Measurements from ENCODE around the gene UGT1A9.
"Not testable (repeated sequence)": the region's sequence is repeated elsewhere in the genome, so short reads cannot be mapped to it uniquely, and the experiment has no call there.

The UGT1A9 gene

GRCh38 chr2:233681521-233682099 lies 9.9 kb downstream of the UGT1A9 start, which contains the start of gene UGT1A7:
UGT1A7 (plus strand) TSS chr2:233681901; CDS start chr2:233681938, 37 bp downstream.
- no peak for DNase-seq

- no peak for DNase-seq
Measured at GRCh38 chr2:233684640-233685039, 12.9 kb downstream of the UGT1A9 start.

- no peak for DNase-seq
Measured at GRCh38 chr2:233686928-233687327, 15.2 kb downstream of the UGT1A9 start.

DNA sequence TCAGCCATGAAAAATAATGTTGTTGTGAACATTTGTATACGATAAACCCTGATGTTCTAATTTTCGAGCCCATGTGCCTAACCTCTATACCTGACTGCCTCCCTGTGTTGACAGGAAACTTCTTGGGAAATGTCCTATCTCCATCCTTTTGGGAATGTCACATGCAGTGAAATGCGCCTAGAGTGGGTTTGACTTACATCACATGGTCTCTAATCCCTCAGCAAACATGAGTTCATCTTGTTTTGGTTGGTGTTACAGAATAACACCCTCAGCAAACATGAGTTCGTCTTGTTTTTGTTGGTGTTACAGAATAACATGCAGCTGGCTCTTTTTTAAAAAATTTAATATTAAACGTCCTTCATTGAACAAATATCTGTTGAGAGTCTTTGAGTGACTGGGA lies 16.6 kb downstream of the UGT1A9 start:
- DNase-seq = no peak

DNA sequence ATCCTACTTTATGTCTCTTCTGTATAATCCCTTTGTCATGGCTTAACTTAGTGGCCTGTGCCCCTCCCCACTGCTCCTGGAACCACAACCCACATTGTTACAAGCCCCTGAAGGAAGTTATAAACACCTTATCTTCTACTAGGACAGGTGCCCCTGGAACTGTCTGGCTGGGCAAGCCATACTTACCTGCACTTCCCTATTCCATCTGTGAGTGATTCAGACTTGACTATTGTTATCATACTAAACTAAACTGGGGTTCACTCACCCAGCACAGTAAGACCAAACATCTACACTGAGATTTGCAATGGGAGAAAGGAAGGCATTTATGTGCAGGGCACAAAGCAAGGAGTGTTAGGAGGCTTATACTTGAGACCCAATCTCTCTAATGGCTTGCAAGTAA lies 17.3 kb downstream of the UGT1A9 start:
- no peak for DNase-seq

GRCh38 chr2:233689501-233689900 lies 17.8 kb downstream of the UGT1A9 start:
- DNase-seq = no peak

DNA sequence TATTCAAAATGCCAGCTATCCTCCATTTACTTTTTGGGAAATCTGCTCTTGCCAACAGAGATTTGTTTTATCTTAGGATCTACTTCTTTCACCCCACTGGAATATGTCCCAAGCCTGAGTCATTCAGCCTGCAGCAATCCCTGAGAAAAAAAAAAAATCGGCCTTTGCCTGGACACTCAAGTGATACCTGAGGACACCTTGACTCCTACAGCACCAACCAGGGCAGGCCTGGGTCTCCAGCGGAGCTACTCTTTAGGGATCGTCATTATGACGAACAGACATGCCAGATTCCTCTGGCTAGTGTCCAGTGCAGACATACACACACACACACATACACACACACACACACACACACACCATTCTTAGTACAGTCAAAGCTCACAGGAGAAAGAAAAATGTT lies 18.7 kb downstream of the UGT1A9 start:
- DNase-seq = no peak

GRCh38 chr2:233691443-233692433 lies 20.0 kb downstream of the UGT1A9 start:
- no peak for DNase-seq

DNA sequence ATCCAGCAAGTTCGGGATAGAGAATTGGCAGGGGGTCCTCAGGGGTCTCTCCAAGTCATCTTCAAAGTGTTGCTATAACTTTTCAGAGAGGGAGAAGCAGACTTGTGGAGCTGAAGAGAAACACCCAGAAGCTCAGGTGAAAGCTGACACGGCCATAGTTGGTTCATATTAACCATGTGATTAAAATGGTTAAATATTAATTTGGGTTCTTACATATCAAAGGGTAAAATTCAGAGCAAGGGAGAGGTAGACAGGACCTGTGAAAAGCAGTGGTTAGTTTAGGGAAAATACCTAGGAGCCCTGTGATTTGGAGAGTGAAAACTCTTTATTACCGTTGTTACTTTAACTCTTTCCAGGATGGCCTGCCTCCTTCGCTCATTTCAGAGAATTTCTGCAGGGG lies 20.9 kb downstream of the UGT1A9 start, which contains the start of gene UGT1A6:
Gene UGT1A6, plus strand, starts transcription at position 243 of the 400 bp plus-strand sequence. Its CDS starts 115 bp downstream, at position 358.
- DNase-seq = no peak

DNA sequence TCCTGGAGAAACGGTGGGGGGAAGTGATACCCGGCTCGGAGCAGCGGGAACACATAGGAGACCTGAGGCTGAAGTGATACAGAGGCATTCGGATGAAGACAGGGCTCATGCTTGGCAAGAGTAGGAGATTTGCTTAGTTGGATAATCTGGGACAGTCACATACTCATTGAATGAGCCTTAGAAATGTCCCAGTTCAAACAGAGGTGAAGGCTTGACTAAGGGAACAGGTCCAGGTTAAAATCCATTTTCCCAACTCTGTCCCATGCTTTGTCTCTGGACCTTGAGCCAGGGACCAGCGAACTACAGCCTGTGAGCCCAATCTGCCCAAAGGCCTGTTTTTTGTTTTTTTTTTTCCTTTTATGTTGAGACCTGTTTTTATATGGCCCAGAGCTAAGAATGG lies 22.3 kb downstream of the UGT1A9 start:
- no peak for DNase-seq

DNA sequence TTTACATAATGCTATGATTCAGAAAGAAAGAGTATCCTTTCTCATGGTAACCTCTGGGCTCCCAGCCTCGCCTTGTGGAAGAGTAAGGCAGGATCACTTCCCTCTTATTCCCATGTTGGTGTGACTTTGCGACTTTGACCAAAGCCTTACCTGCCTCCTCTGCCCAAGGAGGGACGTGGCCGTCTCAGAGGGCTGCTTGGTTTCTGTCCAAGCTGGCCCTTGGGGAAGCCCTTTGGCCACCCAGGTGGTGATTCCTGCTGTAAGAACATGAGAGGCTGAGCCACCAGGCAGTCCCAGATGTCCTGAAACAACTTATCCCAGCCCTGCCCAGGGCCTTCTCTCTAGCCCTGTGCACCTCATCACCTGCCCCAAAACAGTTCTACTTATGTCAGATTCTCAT lies 27.0 kb downstream of the UGT1A9 start:
- no peak for DNase-seq

DNA sequence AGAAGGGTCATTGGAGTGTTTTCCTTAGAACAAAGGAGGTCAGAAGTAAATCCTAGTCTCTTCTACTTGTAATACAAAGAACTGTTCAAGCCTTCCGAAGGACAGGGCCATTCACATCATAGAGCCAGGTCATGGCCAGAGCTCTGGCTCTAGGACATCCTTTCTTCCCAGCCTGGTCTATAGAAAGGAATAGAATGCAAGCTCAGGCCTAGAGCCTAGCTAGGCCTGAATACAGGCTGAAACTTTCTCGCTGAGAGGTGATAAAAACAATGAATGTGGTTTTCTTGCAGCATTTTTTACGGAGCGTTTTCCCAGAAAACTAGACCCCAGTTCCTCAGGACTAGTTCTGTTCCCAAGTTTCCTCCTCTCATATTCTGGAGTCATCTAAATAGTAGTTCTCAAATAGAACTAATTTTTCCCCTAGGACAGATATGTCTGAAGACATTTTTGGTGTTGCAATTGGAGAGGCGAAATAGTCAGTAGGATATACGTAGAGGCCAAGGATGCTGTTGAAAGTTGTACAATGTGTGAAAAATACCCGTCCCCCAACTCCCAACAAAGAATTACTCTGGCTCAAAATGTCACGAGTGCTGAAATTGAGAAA lies 27.8 kb downstream of the UGT1A9 start:
- no peak for DNase-seq

DNA sequence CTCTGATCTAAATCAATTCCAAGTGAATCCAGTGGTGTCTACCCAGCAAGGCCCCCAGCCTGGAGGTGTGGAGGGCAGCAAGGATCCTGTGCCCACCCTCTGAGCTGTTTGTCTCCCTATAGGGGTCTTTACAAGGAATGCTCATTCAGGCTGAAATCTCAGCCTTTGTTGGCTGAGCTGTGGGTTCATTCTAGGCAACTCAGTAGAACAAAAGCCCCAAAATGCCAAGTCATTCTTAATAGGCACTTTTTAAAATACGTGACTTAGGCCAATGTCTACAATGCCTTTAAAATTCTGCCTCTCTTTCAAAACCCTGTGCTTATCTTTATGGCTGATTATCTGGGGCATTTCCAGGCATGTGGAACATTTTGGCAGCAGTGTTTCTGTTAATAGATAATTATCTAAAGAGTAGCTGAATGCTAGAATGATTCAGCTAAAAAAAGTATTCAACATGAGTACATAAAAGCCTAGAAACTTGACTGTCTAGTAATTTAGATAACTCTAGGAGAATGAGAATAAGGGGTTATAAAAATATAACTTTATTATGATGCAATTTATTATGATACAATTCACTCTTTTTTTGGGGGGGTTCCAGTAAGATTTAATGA lies 28.4 kb downstream of the UGT1A9 start:
- DNase-seq = no peak

DNA sequence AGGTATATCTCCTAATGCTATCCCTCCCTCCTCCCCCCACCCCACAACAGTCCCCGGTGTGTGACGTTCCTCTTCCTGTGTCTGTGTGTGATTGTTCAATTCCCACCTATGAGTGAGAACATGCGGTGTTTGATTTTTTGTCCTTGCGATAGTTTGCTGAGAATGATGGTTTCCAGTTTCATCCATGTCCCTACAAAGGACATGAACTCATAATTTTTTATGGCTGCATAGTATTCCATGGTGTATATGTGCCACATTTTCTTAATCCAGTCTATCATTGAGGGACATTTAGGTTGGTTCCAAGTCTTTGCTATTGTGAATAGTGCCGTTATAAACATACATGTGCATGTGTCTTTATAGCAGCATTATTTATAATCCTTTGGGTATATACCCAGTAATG lies 29.1 kb downstream of the UGT1A9 start:
- not testable (repeated sequence) for DNase-seq

- no peak for DNase-seq
Measured at GRCh38 chr2:233702238-233702637, 30.5 kb downstream of the UGT1A9 start.

GRCh38 chr2:233705911-233706506 lies 34.3 kb downstream of the UGT1A9 start:
- DNase-seq = no peak

DNA sequence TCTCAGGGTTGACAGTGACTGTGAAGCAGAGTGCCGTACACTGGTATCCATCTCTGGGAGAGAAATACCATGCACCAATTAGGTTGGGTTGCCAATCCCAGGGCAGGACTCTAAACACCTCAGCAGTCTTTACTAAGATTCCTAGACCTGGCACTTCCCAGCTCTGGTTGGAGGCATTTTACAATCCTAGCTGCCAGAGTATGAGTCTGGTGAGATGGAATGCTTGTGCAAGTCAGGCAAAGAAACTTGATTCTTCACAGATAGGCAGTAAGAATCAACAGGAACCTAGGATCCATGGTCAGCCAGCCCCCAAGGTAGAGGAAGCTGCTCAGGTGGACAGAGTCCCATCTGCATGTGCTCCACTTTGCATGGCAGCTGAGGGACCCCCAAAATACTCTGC lies 35.0 kb downstream of the UGT1A9 start:
- no peak for DNase-seq

GRCh38 chr2:233707940-233708644 lies 36.4 kb downstream of the UGT1A9 start:
- DNase-seq = no peak

GRCh38 chr2:233708942-233709341 lies 37.2 kb downstream of the UGT1A9 start:
- no peak for DNase-seq

- DNase-seq = peak; percentile 53
Measured at GRCh38 chr2:233711312-233712008, 39.8 kb downstream of the UGT1A9 start.

- DNase-seq = no peak
Measured at GRCh38 chr2:233712611-233713261, 41.0 kb downstream of the UGT1A9 start, which contains the start of gene UGT1A5. UGT1A5 (plus strand) TSS chr2:233712907; CDS start chr2:233712992, 85 bp downstream.

Measured in HCEC 1CT (cell line).